Muscle of leg (tissue), 11 donors: ENCODE measurements around the gene DIAPH1. TPM values are rescaled to one million over a fixed set of nuclear protein-coding genes. Genes with fewer than 3 reads are reported as not detected.
A peak's percentile ranks its signal among the peaks of the same experiment; 100 is the strongest.

Experiments used
- DNase-seq: peaks from one replicate; pipeline ENCODE4 v3.0.0; 2013
- H3K27ac ChIP-seq: one replicate; pipeline ENCODE4 v1.5.1; 2013; ENCODE audit warnings: mild to moderate bottlenecking, low read length, control low read depth
- H3K27me3 ChIP-seq: one replicate; pipeline ENCODE4 v1.6.1; 2013; ENCODE audit warnings: low read length; ENCODE audit not compliant: control insufficient read depth, insufficient read depth
- H3K36me3 ChIP-seq: one replicate; pipeline ENCODE4 v1.6.1; 2013; ENCODE audit warnings: low read length; ENCODE audit not compliant: control insufficient read depth, insufficient read depth
- H3K4me1 ChIP-seq: one replicate; pipeline ENCODE4 v1.6.1; 2013; ENCODE audit warnings: low read length; ENCODE audit not compliant: control insufficient read depth, insufficient read depth
- H3K4me3 ChIP-seq: one replicate; pipeline ENCODE4 v1.5.1; 2013; ENCODE audit warnings: low read length, control low read depth
- H3K9me3 ChIP-seq: replicated peaks from 2 replicates; pipeline ENCODE4 v1.6.1; 2013; ENCODE audit warnings: low read depth, low read length; ENCODE audit not compliant: control insufficient read depth
- WGBS: methylation state at CpG from one replicate; pipeline ENCODE4 v1.1.5; 2013; ENCODE audit warnings: missing lambda C conversion rate; ENCODE audit not compliant: insufficient coverage; 5-methylcytosine and 5-hydroxymethylcytosine counted together
- polyA plus RNA-seq, 8 donors: library from polyadenylated mRNA; unstranded; fragments of 120-200 nt; gene quantifications; one replicate each; pipeline versions ENCODE4 v1.2.1 to v1.2.3, GENCODE V29; 2013; ENCODE audit warnings: inconsistent platforms in 1 of 8, low replicate concordance in 1 of 8; ENCODE audit not compliant: insufficient read length in 8 of 8, insufficient read depth in 1 of 8
- total RNA-seq: library from RNA; stranded (reverse); fragments of 120-200 nt; gene quantifications from one replicate; pipeline ENCODE4 v1.2.4, GENCODE V29; 2013

Gene DIAPH1
- total and polyA plus RNA-seq, 9 donors, result 11.5 to 34.5 (median 28.0) TPM

- H3K4me3 ChIP-seq, result no peak overlapping the region
- H3K4me1 ChIP-seq, result peaks cover 24% of the 10 kb centered on the region
- no peak overlapping the region for H3K27ac ChIP-seq
- H3K27me3 ChIP-seq, result peaks cover 26% of the 10 kb centered on the region
- whole genome bisulfite sequencing, result 74% methylated on average over 2 of the region's 3 CpGs
- DNase-seq, result no peak
- H3K36me3 ChIP-seq, result peaks cover 8% of the 10 kb centered on the region
- H3K9me3 ChIP-seq, result no peaks in the 10 kb centered on the region
Observed at GRCh38 chr5:141640051-141640415, 21.2 kb upstream of the DIAPH1 start.

- WGBS, result 84% methylated on average over 4 of the region's 12 CpGs
- Histone ChIP-seq H3K4me3 (no peak overlapping the region), H3K9me3 (no peaks in the 10 kb centered on the region), H3K36me3 (peaks cover 9% of the 10 kb centered on the region), H3K4me1 (peaks cover 26% of the 10 kb centered on the region), H3K27ac (no peak overlapping the region), H3K27me3 (peaks cover 26% of the 10 kb centered on the region)
- no peak for DNase-seq
Observed at GRCh38 chr5:141639357-141640050, 20.7 kb upstream of the DIAPH1 start.

- Histone ChIP-seq H3K27me3 (peaks cover 26% of the 10 kb centered on the region), H3K9me3 (no peaks in the 10 kb centered on the region), H3K4me3 (no peak overlapping the region), H3K4me1 (peaks cover 26% of the 10 kb centered on the region), H3K36me3 (peaks cover 7% of the 10 kb centered on the region), H3K27ac (no peak overlapping the region)
- WGBS, result no CpG with 5 or more reads among the region's 2 CpGs
- DNase-seq, result no peak
Observed at GRCh38 chr5:141638771-141639170, 20.0 kb upstream of the DIAPH1 start.

DNA sequence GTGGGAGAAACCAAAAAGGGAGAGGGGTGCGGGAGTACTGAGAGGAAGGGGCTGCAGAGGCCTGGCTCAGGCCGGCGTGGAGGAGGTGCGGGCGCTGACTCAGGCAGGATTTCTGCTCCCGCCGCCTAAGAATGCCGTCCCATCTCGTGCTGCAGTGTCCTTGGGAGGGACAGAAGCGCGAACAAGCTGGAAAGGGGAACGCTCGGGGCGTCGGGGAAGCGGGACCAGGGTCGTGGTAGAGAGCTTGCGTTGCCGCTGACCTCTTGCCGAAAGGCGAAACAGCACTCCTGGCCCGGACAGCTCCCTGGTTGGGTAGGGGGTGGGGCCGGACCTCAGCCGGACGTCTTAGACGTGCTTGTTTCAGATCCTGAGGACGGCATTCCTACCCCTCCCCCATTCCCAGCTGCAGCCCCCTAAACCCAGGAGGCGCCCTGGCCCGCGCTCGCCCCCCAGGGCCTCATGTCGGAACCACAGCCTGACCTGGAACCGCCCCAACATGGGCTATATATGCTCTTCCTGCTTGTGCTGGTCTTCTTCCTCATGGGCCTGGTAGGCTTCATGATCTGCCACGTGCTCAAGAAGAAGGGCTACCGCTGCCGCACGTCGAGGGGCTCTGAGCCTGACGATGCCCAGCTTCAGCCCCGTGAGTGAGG lies 19.1 kb upstream of the DIAPH1 start:
- DNase-seq, result peak; percentile 68
- Histone ChIP-seq H3K4me3 (peak overlapping the region; percentile 99), H3K27me3 (peaks cover 26% of the 10 kb centered on the region), H3K27ac (no peak overlapping the region), H3K9me3 (no peaks in the 10 kb centered on the region), H3K36me3 (peaks cover 7% of the 10 kb centered on the region), H3K4me1 (peaks cover 26% of the 10 kb centered on the region)
- WGBS, result 3% methylated on average over 31 of the region's 40 CpGs

DNA sequence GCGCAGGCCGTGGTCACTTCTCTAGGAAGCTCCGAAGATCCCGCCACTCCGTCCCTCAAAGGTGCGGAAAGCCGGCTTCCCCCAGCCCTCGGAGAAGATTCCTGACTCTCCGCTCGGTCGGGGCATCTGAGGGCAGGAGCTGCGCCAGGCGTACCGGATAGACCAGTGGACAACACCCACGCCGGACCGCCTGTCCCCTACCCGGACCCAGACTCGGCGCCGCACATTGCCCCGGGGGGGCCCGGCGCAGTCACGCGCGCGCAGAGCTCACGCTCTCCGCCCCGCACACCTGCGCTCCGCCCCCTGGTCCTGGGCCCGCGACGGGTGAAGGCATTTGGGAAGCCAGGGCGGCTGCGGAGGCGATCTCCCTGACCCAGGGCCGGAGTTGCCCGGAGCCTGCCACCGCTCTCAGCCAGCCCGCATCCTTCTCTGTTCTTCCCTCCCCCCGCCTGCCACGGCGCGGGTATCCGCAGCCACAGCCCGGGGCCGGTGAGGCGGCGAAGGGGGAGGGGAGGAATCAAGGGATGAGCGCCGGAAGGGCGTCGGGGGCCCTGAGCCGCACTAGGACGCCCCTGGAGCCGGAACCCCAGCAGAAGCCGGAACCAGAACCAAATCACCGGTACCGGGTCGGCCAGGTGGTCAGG lies 18.4 kb upstream of the DIAPH1 start:
- H3K4me3 ChIP-seq, result peak overlapping the region; percentile 99
- H3K27ac ChIP-seq, result peak overlapping the region; percentile 51
- WGBS, result 1% methylated on average over 54 of the region's 63 CpGs
- H3K27me3 ChIP-seq, result peaks cover 26% of the 10 kb centered on the region
- peaks cover 26% of the 10 kb centered on the region for H3K4me1 ChIP-seq
- H3K9me3 ChIP-seq, result no peaks in the 10 kb centered on the region
- H3K36me3 ChIP-seq, result peaks cover 13% of the 10 kb centered on the region
- DNase-seq, result no peak

- Histone ChIP-seq H3K9me3 (no peaks in the 10 kb centered on the region), H3K4me1 (peaks cover 26% of the 10 kb centered on the region), H3K27ac (peak within 1 kb of the TSS; percentile 71), H3K36me3 (peaks cover 13% of the 10 kb centered on the region), H3K27me3 (peaks cover 26% of the 10 kb centered on the region), H3K4me3 (peak within 1 kb of the TSS; percentile 99)
- peak; percentile 94 for DNase-seq
- under 1% methylated on average over 42 of the region's 55 CpGs for WGBS
Observed at GRCh38 chr5:141636413-141637122, 17.8 kb upstream of the DIAPH1 start, which contains the start of the genes HDAC3 and RELL2. Gene HDAC3 (minus strand): TSS chr5:141636849. CDS start chr5:141636790, 59 bp downstream. Gene RELL2 (plus strand): TSS chr5:141636997. CDS start chr5:141638226, 1,229 bp downstream.

DNA sequence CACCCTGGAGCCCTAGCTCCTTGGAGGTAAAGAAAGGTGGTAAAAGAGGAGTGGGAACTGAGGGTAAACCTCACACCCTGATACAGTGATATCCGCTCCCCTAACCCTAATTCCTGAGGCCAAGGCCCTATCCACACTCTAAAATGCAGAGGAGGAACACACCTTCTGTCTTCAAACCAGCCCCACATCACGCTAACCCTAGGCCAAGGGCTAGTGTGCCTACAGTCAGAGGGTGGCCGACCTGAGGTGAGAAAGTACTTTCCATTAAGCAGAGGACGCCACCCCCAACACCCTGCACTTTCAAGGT lies 17.3 kb upstream of the DIAPH1 start:
- peaks cover 26% of the 10 kb centered on the region for H3K4me1 ChIP-seq
- WGBS, result 7% methylated on average over 3 of the region's 4 CpGs
- peak overlapping the region; percentile 99 for H3K4me3 ChIP-seq
- DNase-seq, result no peak
- peaks cover 10% of the 10 kb centered on the region for H3K36me3 ChIP-seq
- H3K27ac ChIP-seq, result no peak overlapping the region
- H3K27me3 ChIP-seq, result peaks cover 26% of the 10 kb centered on the region
- H3K9me3 ChIP-seq, result no peaks in the 10 kb centered on the region

DNA sequence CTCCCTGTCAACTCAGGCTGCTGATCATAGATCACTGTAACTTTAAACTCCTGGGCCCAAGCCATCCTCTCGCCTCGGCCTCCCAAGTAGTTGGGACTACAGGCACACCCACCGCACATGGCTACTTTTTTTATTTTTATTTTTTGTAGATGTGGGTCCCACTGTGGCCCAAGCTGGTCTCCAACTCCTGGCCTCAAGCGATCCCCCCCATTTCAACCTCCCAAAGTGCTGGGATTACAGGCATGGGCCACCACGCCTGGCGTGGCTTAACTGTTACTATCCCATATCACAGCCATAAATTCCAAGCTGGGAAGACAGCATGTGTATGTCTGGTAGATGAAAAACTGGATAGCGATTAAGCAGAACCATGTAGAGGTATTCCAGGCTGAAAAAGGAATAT lies 16.8 kb upstream of the DIAPH1 start:
- H3K4me3 ChIP-seq, result peak overlapping the region; percentile 99
- H3K4me1 ChIP-seq, result peaks cover 26% of the 10 kb centered on the region
- no peak overlapping the region for H3K27ac ChIP-seq
- peaks cover 10% of the 10 kb centered on the region for H3K36me3 ChIP-seq
- no CpG with 5 or more reads among the region's 7 CpGs for whole genome bisulfite sequencing
- no peak for DNase-seq
- H3K27me3 ChIP-seq, result peaks cover 26% of the 10 kb centered on the region
- H3K9me3 ChIP-seq, result no peaks in the 10 kb centered on the region

DNA sequence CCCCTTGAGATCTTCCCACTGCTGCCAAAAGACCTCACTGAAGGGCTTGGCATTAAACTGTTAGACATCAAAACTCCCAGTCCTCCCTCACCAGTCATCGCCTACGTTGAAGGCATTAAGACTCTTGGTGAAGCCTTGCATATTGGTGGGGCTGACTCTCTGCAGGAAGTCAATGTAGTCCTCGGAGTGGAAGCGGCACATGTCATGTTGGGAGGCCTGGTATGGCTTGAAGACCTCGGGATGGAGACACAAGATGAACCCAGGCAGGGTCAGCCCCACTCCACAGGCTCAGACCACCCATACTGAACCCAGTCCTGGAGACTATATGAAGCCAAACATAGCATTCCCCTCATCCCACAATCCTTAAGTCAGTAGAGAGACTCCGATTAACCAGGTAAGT lies 15.9 kb upstream of the DIAPH1 start:
- Histone ChIP-seq H3K4me3 (no peak overlapping the region), H3K27me3 (peaks cover 23% of the 10 kb centered on the region), H3K27ac (no peak overlapping the region), H3K36me3 (peaks cover 16% of the 10 kb centered on the region), H3K9me3 (no peaks in the 10 kb centered on the region), H3K4me1 (peaks cover 26% of the 10 kb centered on the region)
- WGBS, result 93% methylated on average over 3 of the region's 6 CpGs
- no peak for DNase-seq
